ENCODE measurements around the gene VPS52.

The VPS52 gene

DNA sequence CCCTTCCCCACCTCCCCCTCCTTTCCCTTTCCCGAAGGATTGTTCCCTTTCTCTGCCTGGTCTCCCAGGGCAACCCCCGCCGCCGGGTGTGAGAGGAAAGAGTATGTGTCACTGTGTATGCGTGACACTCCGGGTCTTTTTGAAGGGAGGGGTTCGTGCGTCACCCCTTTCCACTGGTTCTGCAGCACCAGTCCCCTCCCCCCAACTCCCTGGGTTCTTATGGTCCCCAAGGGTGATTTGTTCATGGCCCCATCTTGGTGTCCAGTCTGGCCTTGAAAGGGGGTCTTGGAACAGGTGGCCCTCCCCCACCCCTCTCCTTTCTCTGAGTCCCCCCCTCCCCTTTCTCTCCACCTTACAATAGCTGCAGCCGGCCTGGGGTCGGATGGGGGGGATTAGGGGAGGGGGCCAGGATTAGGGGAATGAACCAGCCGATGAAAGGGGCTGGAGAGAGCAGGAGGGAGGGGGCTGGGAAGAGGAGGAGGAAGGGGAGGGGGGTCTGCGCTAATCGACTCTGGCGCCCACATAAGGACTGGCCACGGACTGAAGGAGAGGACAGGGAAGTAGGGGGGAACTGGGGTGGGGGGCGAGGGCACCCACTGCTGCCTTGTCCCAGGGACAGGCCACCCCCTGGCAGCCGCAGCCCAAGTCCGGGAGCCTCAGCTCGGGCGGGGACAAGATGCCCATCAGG lies 64.7 kb downstream of the VPS52 start:
- peaks cover 49% of the 10 kb centered on the region for H3K4me1 ChIP-seq
- peak overlapping the region; percentile 95 for H3K9ac ChIP-seq
- H3K4me3 ChIP-seq = peak overlapping the region; percentile 96
- H3K4me2 ChIP-seq = peak overlapping the region; percentile 99
- H3K9me3 ChIP-seq = no peaks in the 10 kb centered on the region
- H4K20me1 ChIP-seq = peaks cover 7% of the 10 kb centered on the region; the same call in 1 of the 2 replicates
- H3K27me3 ChIP-seq = peaks cover 19% of the 10 kb centered on the region
- peaks cover 44% of the 10 kb centered on the region for H3K36me3 ChIP-seq
- H3K27ac ChIP-seq = no peak overlapping the region
- no peak for TF ChIP-seq Cebpa-rat (IDR thresholded peaks at IDR 0.05)

DNA sequence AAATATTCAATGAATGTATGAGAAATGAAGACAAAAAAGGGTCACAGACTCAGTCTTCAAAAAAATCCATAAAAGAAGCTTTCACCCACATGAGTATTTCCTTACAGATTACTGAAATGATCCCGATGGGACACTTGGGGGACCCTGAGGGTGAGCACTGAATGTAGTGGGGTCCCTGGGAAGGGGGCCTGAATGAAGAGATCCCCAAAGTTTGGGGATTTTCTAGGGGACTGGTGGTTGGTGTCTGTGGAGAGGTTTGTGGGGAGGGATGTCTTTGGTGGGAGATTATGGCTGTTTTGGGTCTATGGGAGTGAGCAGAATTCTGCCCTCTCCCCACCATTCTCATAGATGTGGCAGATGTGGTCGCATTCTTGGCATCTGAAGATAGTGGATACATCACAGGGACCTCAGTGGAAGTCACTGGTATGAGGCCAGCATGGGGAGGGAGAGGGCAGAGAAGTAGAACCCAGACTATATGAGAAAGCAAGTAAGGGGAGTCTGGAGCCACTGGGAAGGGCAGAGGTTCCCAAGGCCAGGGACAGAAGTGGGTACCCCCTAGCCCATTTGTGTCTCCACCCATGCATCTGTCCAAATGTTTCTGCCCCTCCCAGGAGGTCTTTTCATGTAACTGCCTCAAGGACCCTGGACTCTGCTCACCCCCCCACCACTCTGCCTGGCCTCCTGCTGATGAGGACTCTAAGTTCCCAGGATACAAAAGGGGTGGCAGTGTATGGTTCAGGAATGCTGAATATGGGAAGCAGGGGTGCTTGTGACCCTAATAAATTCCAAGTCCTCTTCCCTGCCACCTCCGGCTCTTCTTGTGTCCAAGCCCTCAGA lies 65.4 kb downstream of the VPS52 start:
- Histone ChIP-seq H3K27ac (no peak overlapping the region), H4K20me1 (peaks cover 11% of the 10 kb centered on the region; the same call in 1 of the 2 replicates), H3K9me3 (no peaks in the 10 kb centered on the region), H3K27me3 (peaks cover 12% of the 10 kb centered on the region; the same call in 1 of the 2 replicates), H3K36me3 (peaks cover 40% of the 10 kb centered on the region), H3K4me1 (peaks cover 57% of the 10 kb centered on the region), H3K9ac (no peak overlapping the region), H3K4me3 (no peak overlapping the region), H3K4me2 (no peak overlapping the region)
- no peak for TF ChIP-seq Cebpa-rat (IDR thresholded peaks at IDR 0.05)

- no peak for TF ChIP-seq Cebpa-rat (IDR thresholded peaks at IDR 0.05)
- peaks cover 12% of the 10 kb centered on the region; the same call in 1 of the 2 replicates for H3K27me3 ChIP-seq
- no peak overlapping the region for H3K27ac ChIP-seq
- peaks cover 59% of the 10 kb centered on the region for H3K4me1 ChIP-seq
- peak overlapping the region; percentile 100 for H3K4me2 ChIP-seq
- H3K9me3 ChIP-seq = no peaks in the 10 kb centered on the region
- H4K20me1 ChIP-seq = peaks cover 12% of the 10 kb centered on the region; the same call in 1 of the 2 replicates
- H3K9ac ChIP-seq = peak overlapping the region; percentile 83
- H3K4me3 ChIP-seq = peak overlapping the region; percentile 85
- peaks cover 35% of the 10 kb centered on the region for H3K36me3 ChIP-seq
These were observed 66.3 kb downstream of the VPS52 start for GRCh38 chr6:33205191-33206026.

- Histone ChIP-seq H3K27me3 (peaks cover 12% of the 10 kb centered on the region; the same call in 1 of the 2 replicates), H3K4me1 (peaks cover 58% of the 10 kb centered on the region), H3K4me3 (peak within 1 kb of the TSS; percentile 85), H3K36me3 (peaks cover 27% of the 10 kb centered on the region), H3K27ac (peak within 1 kb of the TSS; percentile 65), H3K9ac (peak within 1 kb of the TSS; percentile 83), H3K4me2 (peak within 1 kb of the TSS; percentile 100), H3K9me3 (no peaks in the 10 kb centered on the region), H4K20me1 (peaks cover 15% of the 10 kb centered on the region; the same call in 1 of the 2 replicates)
- TF ChIP-seq Cebpa-rat (IDR thresholded peaks at IDR 0.05) = no peak
These were observed 67.1 kb downstream of the VPS52 start, which contains the start of gene HSD17B8 for GRCh38 chr6:33204415-33205190. HSD17B8 (plus strand) TSS chr6:33204655; CDS start chr6:33204669, 14 bp downstream.

GRCh38 chr6:33204165-33204414 lies 67.6 kb downstream of the VPS52 start:
- no peak for TF ChIP-seq Cebpa-rat (IDR thresholded peaks at IDR 0.05)
- Histone ChIP-seq H3K4me2 (peak overlapping the region; percentile 100), H3K9me3 (no peaks in the 10 kb centered on the region), H3K27me3 (peaks cover 12% of the 10 kb centered on the region; the same call in 1 of the 2 replicates), H3K4me3 (peak overlapping the region; percentile 85), H3K36me3 (peaks cover 24% of the 10 kb centered on the region), H3K9ac (no peak overlapping the region), H3K4me1 (peaks cover 58% of the 10 kb centered on the region), H4K20me1 (peaks cover 15% of the 10 kb centered on the region; the same call in 1 of the 2 replicates), H3K27ac (no peak overlapping the region)

DNA sequence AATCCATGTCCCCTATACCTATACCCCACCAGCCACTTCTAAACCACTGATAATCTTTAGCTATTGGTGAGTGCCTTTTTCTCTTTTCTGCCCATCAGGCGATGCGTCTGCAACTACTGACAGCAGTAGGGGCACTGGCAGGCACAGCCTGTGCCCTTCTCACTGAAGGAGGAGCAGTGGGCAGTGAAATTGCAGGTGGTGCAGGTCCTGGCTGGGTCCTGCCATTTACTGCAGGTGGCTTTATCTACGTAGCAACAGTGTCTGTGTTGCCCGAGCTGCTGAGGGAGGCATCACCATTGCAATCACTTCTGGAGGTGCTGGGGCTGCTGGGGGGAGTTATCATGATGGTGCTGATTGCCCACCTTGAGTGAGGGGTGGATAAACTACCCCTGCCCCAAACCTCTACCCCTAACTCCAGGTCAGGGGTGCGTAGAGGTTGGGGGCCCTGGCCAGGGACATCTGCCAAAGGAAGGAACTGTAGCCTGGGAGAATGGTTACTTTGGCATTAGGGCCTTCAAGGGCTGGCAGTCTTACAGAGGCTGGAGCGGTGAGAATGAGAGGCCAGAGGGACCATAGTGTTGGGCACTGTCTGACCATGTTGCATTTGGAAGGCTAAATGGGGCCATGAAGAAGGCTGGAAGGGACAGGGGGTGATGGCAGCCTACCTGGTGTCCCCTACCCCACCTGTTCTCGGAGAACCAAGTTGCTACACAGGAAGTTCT lies 68.1 kb downstream of the VPS52 start:
- Histone ChIP-seq H3K4me3 (peak overlapping the region; percentile 85; the same call in 1 of the 2 replicates), H4K20me1 (peaks cover 16% of the 10 kb centered on the region), H3K4me1 (peaks cover 58% of the 10 kb centered on the region), H3K36me3 (peaks cover 24% of the 10 kb centered on the region), H3K27me3 (peaks cover 12% of the 10 kb centered on the region; the same call in 1 of the 2 replicates), H3K4me2 (peak overlapping the region; percentile 100), H3K9me3 (no peaks in the 10 kb centered on the region), H3K27ac (no peak overlapping the region), H3K9ac (no peak overlapping the region)
- TF ChIP-seq Cebpa-rat (IDR thresholded peaks at IDR 0.05) = no peak

- Histone ChIP-seq H3K4me1 (peaks cover 64% of the 10 kb centered on the region), H3K4me2 (no peak overlapping the region), H3K4me3 (no peak overlapping the region), H3K9me3 (no peaks in the 10 kb centered on the region), H3K36me3 (peaks cover 31% of the 10 kb centered on the region), H3K9ac (no peak overlapping the region), H4K20me1 (peaks cover 24% of the 10 kb centered on the region), H3K27ac (no peak overlapping the region), H3K27me3 (peaks cover 12% of the 10 kb centered on the region; the same call in 1 of the 2 replicates)
- TF ChIP-seq Cebpa-rat (IDR thresholded peaks at IDR 0.05) = no peak
These were observed 68.9 kb downstream of the VPS52 start for GRCh38 chr6:33202799-33203198.

GRCh38 chr6:33201935-33202334 lies 69.7 kb downstream of the VPS52 start:
- peaks cover 37% of the 10 kb centered on the region for H3K36me3 ChIP-seq
- H3K4me2 ChIP-seq = peak overlapping the region; percentile 100
- H3K9ac ChIP-seq = peak overlapping the region; percentile 97
- H4K20me1 ChIP-seq = peaks cover 33% of the 10 kb centered on the region
- no peaks in the 10 kb centered on the region for H3K9me3 ChIP-seq
- no peak for TF ChIP-seq Cebpa-rat (IDR thresholded peaks at IDR 0.05)
- H3K4me1 ChIP-seq = peaks cover 57% of the 10 kb centered on the region
- peaks cover 12% of the 10 kb centered on the region; the same call in 1 of the 2 replicates for H3K27me3 ChIP-seq
- no peak overlapping the region for H3K27ac ChIP-seq
- H3K4me3 ChIP-seq = peak overlapping the region; percentile 85
